Pulmonary artery endothelial cell (primary cell): Measurements from ENCODE around the gene TRIM15. TPM values are rescaled to one million over a fixed set of nuclear protein-coding genes. Genes with fewer than 3 reads are reported as not detected.

Experiments
- DNase-seq: peaks from one replicate; pipeline ENCODE4 v3.0.0-alpha.2; 2011; ENCODE audit warnings: low read depth, low spot score
- total RNA-seq: library from RNA; depleted of rRNA; stranded (reverse); fragments of >200 nt; gene quantifications from 2 replicates; pipeline ENCODE4 v1.2.3, GENCODE V29; 2014

TRIM15 gene
- total RNA-seq, 1 donor from 2014 or later: not detected

- no peak for DNase-seq
These were observed 17.5 kb upstream of the TRIM15 start for GRCh38 chr6:30145818-30146217.

DNA sequence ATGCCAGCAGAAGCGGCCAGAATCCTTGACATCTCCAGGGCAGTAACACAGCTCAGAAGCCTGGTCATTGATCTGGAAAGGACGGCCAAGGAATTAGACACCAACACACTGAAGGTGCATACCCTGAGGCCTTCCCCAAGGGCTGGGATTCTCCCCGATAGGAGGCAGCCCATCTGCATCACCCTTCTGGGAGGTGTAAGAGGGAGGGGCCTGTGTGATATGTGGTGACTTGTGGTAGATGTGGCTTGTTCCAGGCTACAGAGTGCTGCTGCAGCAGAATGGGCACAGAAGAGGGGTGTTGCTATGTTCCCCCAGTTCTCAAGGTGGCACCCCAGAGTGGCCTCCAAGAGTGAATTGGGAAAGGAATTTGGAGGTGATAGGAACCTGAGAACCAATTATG is 16.2 kb upstream of the TRIM15 start:
- DNase-seq: no peak

GRCh38 chr6:30149234-30149633 is 14.1 kb upstream of the TRIM15 start:
- no peak for DNase-seq

- DNase-seq: no peak
These were observed 13.3 kb upstream of the TRIM15 start for GRCh38 chr6:30149858-30150550.

- DNase-seq: no peak
These were observed 12.5 kb upstream of the TRIM15 start for GRCh38 chr6:30150671-30151395.

DNA sequence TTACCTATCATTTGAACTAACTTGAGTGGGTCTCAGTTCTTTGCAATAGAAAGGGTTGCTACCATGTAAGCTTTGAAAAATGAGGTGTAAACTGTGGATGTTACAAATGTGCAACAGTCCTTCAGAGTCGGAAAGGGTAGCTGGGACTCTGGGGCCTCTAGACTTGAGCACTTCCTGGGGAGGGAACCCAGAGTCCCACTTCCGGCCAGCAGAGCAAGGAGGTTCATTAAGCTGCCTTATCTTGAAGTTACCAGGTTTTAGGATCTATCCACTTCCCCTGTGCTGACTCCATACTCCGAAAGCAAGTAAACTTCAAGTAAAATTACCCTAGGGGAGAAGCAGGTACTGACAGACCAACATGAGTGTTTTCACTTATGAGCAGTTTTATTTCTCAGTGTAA is 11.8 kb upstream of the TRIM15 start:
- DNase-seq: no peak

- DNase-seq: no peak
These were observed 11.2 kb upstream of the TRIM15 start for GRCh38 chr6:30152016-30152673.

GRCh38 chr6:30152910-30153610 is 10.3 kb upstream of the TRIM15 start:
- no peak for DNase-seq

DNA sequence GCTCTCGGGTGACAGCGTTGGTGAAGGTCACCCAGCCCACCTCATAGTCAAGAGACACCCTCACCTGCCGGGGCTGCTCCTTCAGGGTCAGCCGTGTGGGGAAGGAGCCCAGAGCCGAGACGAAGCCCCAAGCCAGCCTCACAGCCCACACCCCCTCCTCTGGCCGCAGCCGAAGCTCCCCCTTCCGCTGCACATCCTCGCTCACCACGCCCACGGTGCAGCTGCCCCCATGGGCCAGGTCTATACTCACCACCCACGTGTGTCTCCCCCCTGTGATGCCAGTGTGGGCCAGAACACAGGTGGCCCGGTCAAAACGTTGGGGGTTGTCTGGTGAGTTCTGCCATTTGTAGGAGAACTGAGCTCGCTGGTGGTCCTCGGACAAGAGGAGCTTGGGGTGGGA is 9.3 kb upstream of the TRIM15 start:
- no peak for DNase-seq

GRCh38 chr6:30154709-30155519 is 8.4 kb upstream of the TRIM15 start:
- no peak for DNase-seq

DNA sequence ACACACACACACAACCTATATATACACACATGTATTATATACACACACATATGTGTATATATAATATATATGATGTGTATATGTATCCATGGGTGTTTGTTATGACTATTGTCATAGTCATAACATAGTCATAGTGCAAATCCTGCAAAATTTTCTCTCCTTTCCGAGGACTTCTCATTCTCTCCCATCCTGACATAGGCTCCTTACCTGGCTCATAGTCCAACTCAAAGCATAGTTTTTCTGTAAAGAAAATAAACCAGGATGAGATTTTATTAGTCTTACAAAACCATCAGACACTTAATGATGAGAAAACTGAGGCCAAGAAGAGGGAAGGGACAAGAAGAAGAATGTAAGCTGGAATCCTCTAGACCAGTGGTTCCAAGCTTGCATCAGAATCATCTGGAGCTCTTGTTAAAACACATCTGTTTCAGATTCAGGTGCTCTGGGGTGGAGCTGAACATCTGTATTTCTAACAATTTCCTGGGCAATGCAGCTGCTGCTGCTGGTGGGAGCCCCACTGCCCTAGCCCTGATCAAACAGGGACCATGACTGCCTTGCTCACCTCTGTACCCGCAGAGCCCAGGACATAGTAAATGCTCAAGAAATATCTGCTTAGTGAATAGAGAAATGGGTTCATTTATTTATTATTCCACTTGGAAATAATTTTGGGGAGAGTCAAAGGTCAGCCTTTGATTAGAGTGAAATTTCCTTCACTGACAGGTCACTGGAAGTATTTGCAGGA is 7.7 kb upstream of the TRIM15 start:
- no peak for DNase-seq

DNA sequence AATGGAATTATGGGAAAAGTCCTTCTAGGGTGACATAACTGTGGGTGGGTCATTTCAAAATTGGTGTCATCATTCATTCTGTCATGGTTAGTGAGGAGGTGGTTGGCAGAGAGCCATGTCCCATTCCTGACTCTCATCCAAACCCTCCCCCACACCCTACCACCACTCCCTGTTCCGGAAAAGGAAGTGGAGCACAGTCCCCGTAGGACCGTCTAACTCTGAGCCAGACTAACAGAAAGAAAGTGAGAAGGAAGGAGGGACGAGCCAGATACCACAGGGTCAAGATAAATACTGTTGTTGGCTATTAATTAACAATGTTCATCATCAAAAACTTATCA is 7.1 kb upstream of the TRIM15 start:
- no peak for DNase-seq

DNA sequence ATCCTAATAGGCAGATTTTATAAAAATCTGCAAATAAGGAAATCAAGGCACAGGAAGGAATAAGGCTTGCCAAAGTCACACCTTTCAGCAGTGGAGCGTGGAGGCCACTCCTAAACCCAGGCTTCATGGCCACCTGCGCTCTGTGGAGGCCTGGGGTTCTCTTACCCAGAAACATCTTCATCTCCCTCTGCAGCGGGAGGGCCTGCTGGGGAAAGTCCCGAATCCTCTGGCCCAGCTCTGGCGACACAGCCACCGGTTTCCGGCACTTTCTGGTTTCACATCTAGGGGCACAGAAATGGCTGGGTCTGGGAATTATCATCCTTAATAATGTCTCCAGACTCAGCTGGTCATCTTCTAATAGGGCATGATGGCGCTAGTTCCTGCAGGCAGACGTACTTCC is 6.6 kb upstream of the TRIM15 start:
- no peak for DNase-seq

DNA sequence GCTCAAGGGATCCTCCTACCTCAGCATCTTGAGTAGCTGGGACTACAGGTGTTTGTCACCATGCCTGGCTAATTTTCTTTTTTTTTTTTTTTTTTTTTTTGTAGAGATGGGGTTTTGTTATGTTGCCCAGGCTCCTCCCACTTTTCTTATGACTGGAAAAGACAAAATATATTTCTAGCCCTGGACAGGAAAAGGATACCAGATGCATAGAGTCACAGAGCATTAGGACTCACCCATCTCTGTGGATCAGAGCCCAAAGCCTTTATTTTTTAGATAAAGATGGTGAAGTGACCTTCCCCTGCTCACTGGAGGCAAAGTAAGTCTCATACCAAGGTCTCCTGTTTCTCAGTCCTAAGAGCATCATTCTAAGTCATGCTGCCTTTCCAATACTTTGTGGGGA is 5.8 kb upstream of the TRIM15 start:
- no peak for DNase-seq

- DNase-seq: no peak
These were observed 5.3 kb upstream of the TRIM15 start for GRCh38 chr6:30157999-30158398.

DNA sequence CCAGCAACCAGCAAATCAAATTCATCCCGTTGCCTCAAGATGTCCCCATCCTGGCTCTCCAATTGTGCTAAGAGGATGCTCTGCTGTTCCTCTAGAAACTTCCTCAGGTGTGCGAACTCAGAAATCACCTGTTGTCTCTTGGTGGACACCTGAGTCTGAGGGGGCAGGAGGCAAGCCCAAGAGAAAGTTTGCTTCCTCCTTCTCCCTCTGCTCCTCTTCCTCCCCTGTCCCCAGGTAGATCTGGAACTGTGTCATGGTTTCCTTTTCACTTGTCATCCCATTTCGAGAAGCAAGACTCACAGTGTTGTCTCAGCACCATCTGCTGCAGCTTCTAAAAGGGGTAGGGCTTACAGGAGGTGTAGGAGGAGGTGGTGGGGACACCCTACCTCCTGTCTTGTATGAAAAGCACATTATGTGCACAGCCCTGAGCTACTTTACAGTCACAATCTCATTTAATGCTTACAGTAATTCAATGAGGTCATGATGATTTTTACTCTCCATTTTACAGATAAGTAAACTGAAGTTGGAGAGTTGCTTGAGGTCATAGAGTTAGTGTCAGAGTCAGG is 4.8 kb upstream of the TRIM15 start:
- DNase-seq: no peak

GRCh38 chr6:30160008-30160784 is 3.1 kb upstream of the TRIM15 start:
- no peak for DNase-seq

DNA sequence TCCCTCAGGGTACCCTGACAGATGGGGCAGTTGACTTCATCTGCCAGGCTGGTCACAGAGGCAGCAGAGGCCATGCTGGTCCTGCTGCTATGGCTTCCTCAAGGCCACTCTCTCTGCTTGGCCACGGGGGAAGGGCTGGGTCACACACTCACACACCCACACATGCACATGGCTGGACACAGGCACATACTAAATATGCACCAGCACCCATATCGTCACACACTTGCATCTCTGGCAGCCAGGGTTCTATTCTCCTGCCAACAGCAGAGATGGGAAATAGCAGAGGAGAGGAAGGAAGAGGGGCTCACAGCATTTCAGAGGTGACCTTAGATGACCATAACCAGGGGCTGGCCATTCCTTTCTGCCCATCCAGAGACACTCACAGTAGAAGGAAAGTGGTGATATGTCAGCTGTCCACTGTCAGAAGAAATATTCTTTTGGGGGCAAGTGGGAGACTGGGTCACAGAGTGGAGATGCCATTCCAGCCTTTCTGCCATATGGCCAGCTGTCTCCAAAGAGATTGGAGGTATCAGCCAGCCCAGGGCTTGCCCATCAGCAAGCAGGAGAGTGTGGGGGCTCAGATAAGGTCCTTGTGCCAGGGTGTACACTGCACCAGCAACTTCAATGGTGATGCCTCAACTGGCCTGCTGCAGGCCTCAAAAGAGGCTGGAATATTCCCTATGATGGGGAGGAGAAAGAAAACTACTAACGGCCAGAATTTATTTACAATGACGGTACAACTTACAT is 2.4 kb upstream of the TRIM15 start, which contains the start of gene TRIM10:
Gene TRIM10 (minus strand): TSS at position 427 of the 747 bp plus-strand sequence. CDS start 353 bp downstream, at position 74.
- no peak for DNase-seq
